Measurements from ENCODE around the gene SSRP1. TPM values are rescaled to one million over a fixed set of nuclear protein-coding genes. Genes with fewer than 3 reads are reported as not detected.

Gene SSRP1
- total RNA-seq, 1 donor from 2014 or later: 186 TPM

- Histone ChIP-seq H3K36me3 (no peaks in the 10 kb centered on the region), H2AFZ (replicated peaks) (no peak overlapping the region), H3K4me1 (peaks cover 20% of the 10 kb centered on the region), H3K79me2 (ENCODE audit: low read depth) (no peaks in the 10 kb centered on the region), H4K20me1 (ENCODE audit: low read depth) (no peaks in the 10 kb centered on the region), H3K4me2 (no peak overlapping the region), H3K9me3 (ENCODE audit: low read depth) (no peaks in the 10 kb centered on the region), H3K4me3 (no peak overlapping the region), H3K27me3 (no peaks in the 10 kb centered on the region), H3K27ac (no peak overlapping the region), H3F3A (ENCODE audit: low read depth) (peaks cover 6% of the 10 kb centered on the region), H3K9ac (no peak overlapping the region)
- Mint-ChIP-seq H3K27me3 (ENCODE audit: insufficient read depth, low read depth) (peaks cover 15% of the 10 kb centered on the region), H3K27ac (no peak overlapping the region), H3K9me3 (peaks cover 7% of the 10 kb centered on the region), H3K36me3 (no peaks in the 10 kb centered on the region), H3K4me1 (peaks cover 19% of the 10 kb centered on the region), H3K4me3 (no peak overlapping the region)
- DNase-seq (ENCODE audit: low spot score): no peak
- no peak for TF ChIP-seq CTCF (IDR thresholded peaks at IDR 0.05)
- TF ChIP-seq EZH2phosphoT487 (IDR thresholded peaks at IDR 0.05): no peak
- TF ChIP-seq EZH2 (IDR thresholded peaks at IDR 0.05): no peak
These were observed 23.7 kb upstream of the SSRP1 start for GRCh38 chr11:57359396-57359795.

GRCh38 chr11:57358991-57359390 is 23.3 kb upstream of the SSRP1 start:
- Histone ChIP-seq H3K27ac (no peak overlapping the region), H3F3A (ENCODE audit: low read depth) (peaks cover 10% of the 10 kb centered on the region), H2AFZ (replicated peaks) (peak overlapping the region; percentile 42), H3K4me3 (no peak overlapping the region), H3K4me1 (peaks cover 24% of the 10 kb centered on the region), H3K4me2 (no peak overlapping the region), H4K20me1 (ENCODE audit: low read depth) (no peaks in the 10 kb centered on the region), H3K79me2 (ENCODE audit: low read depth) (no peaks in the 10 kb centered on the region), H3K27me3 (no peaks in the 10 kb centered on the region), H3K36me3 (no peaks in the 10 kb centered on the region), H3K9me3 (ENCODE audit: low read depth) (no peaks in the 10 kb centered on the region), H3K9ac (no peak overlapping the region)
- no peak for DNase-seq (ENCODE audit: low spot score)
- no peak for TF ChIP-seq EZH2 (IDR thresholded peaks at IDR 0.05)
- TF ChIP-seq CTCF (IDR thresholded peaks at IDR 0.05): no peak
- no peak for TF ChIP-seq EZH2phosphoT487 (IDR thresholded peaks at IDR 0.05)
- Mint-ChIP-seq H3K4me1 (peaks cover 23% of the 10 kb centered on the region), H3K9me3 (peaks cover 7% of the 10 kb centered on the region), H3K27me3 (ENCODE audit: insufficient read depth, low read depth) (peaks cover 15% of the 10 kb centered on the region), H3K27ac (peak overlapping the region; percentile 36), H3K36me3 (no peaks in the 10 kb centered on the region), H3K4me3 (no peak overlapping the region)

- no peaks in the 10 kb centered on the region for H3K36me3 Mint-ChIP-seq
- H3K9ac ChIP-seq: no peak overlapping the region
- H4K20me1 ChIP-seq (ENCODE audit: low read depth): no peaks in the 10 kb centered on the region
- no peak overlapping the region for H3K4me2 ChIP-seq
- H3K9me3 Mint-ChIP-seq: peaks cover 7% of the 10 kb centered on the region
- peak overlapping the region; percentile 42 for H2AFZ ChIP-seq (replicated peaks)
- no peak overlapping the region for H3K4me3 Mint-ChIP-seq
- H3K79me2 ChIP-seq (ENCODE audit: low read depth): no peaks in the 10 kb centered on the region
- peaks cover 15% of the 10 kb centered on the region for H3K27me3 Mint-ChIP-seq (ENCODE audit: insufficient read depth, low read depth)
- H3K4me1 ChIP-seq: peaks cover 28% of the 10 kb centered on the region
- peak overlapping the region; percentile 36 for H3K27ac Mint-ChIP-seq
- H3K4me1 Mint-ChIP-seq: peaks cover 27% of the 10 kb centered on the region
- no peaks in the 10 kb centered on the region for H3K36me3 ChIP-seq
- H3K9me3 ChIP-seq (ENCODE audit: low read depth): no peaks in the 10 kb centered on the region
- H3K27me3 ChIP-seq: no peaks in the 10 kb centered on the region
- TF ChIP-seq EZH2phosphoT487 (IDR thresholded peaks at IDR 0.05) (no peak), EZH2 (IDR thresholded peaks at IDR 0.05) (no peak), CTCF (IDR thresholded peaks at IDR 0.05) (no peak)
- peaks cover 14% of the 10 kb centered on the region for H3F3A ChIP-seq (ENCODE audit: low read depth)
- no peak overlapping the region for H3K27ac ChIP-seq
- H3K4me3 ChIP-seq: no peak overlapping the region
- DNase-seq (ENCODE audit: low spot score): no peak
These were observed 22.9 kb upstream of the SSRP1 start for GRCh38 chr11:57358543-57358961.
